ENCODE measurements around the gene KCNJ10. TPM values are rescaled to one million over a fixed set of nuclear protein-coding genes. Genes with fewer than 3 reads are reported as not detected.
"Not testable (repeated sequence)": the region's sequence is repeated elsewhere in the genome, so short reads cannot be mapped to it uniquely, and the experiment has no call there.

KCNJ10 gene
- total RNA-seq, 2 donors from 2014 or later, result 0.29 TPM; not detected in 1

DNA sequence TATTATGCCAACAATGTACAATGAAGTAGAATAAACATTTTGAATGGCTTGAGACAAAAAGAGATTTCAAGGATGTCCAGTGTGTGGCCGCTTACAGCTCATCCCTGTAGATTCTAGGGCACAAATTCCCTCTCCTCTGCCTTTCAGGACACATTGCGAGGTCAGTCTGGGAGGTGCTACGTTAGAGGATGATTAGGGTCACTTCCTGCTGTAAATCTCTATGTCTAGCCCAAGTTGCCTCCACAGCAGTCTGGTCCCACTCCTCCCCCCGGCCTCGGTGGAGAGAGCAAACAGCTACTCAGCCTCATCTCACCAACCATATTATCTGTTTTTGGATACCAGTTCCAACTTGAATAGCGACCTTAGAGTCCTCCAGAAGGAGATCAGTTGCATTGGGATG, 17.0 kb downstream of the KCNJ10 start:
- DNase-seq, result no peak
- Histone ChIP-seq H3K9ac (ENCODE audit: low read depth in 2 of 2, low read length in 2 of 2) (no peak overlapping the region), H3K4me1 (no peaks in the 10 kb centered on the region), H3K27me3 (no peaks in the 10 kb centered on the region), H3K27ac (no peak overlapping the region), H3K36me3 (no peaks in the 10 kb centered on the region), H3K4me3 (no peak overlapping the region), H3K9me3 (no peaks in the 10 kb centered on the region)
- intact Hi-C loops (cut with DNase I), result no loop called here
- no peak for TF ChIP-seq CTCF (IDR thresholded peaks at IDR 0.05)

- DNase-seq, result no peak
- intact Hi-C loops (cut with DNase I), result no loop called here
- TF ChIP-seq CTCF (IDR thresholded peaks at IDR 0.05), result no peak
- no peak overlapping the region for H3K9ac ChIP-seq (ENCODE audit: low read depth in 2 of 2, low read length in 2 of 2)
- H3K9me3 ChIP-seq, result no peaks in the 10 kb centered on the region
- no peaks in the 10 kb centered on the region for H3K36me3 ChIP-seq
- no peak overlapping the region for H3K4me3 ChIP-seq
- no peaks in the 10 kb centered on the region for H3K4me1 ChIP-seq
- no peaks in the 10 kb centered on the region for H3K27me3 ChIP-seq
- H3K27ac ChIP-seq, result no peak overlapping the region
Observed at GRCh38 chr1:160050619-160051018, 19.3 kb downstream of the KCNJ10 start.

GRCh38 chr1:160050182-160050581, 19.8 kb downstream of the KCNJ10 start:
- H3K4me3 ChIP-seq; H3K36me3 ChIP-seq; intact Hi-C loops (cut with DNase I); H3K9ac ChIP-seq (ENCODE audit: low read depth in 2 of 2, low read length in 2 of 2); H3K27ac ChIP-seq; DNase-seq; H3K9me3 ChIP-seq; H3K4me1 ChIP-seq; H3K27me3 ChIP-seq: not testable (repeated sequence)

GRCh38 chr1:160049101-160049500, 20.9 kb downstream of the KCNJ10 start:
- H3K27ac ChIP-seq, result no peak overlapping the region
- intact Hi-C loops (cut with DNase I), result loop anchor here (5.0 kb wide), 1 partner anchor 33 kb away; the partner anchor contains the start of gene KCNJ9
- no peaks in the 10 kb centered on the region for H3K27me3 ChIP-seq
- no peaks in the 10 kb centered on the region for H3K9me3 ChIP-seq
- no peak for TF ChIP-seq CTCF (IDR thresholded peaks at IDR 0.05)
- no peak overlapping the region for H3K4me3 ChIP-seq
- H3K36me3 ChIP-seq, result no peaks in the 10 kb centered on the region
- H3K9ac ChIP-seq (ENCODE audit: low read depth in 2 of 2, low read length in 2 of 2), result no peak overlapping the region
- DNase-seq, result no peak
- H3K4me1 ChIP-seq, result no peaks in the 10 kb centered on the region

GRCh38 chr1:160048335-160048734, 21.6 kb downstream of the KCNJ10 start:
- H3K9ac ChIP-seq (ENCODE audit: low read depth in 2 of 2, low read length in 2 of 2), result no peak overlapping the region
- H3K27ac ChIP-seq, result no peak overlapping the region
- H3K4me1 ChIP-seq, result no peaks in the 10 kb centered on the region
- H3K36me3 ChIP-seq, result no peaks in the 10 kb centered on the region
- no peaks in the 10 kb centered on the region for H3K27me3 ChIP-seq
- H3K9me3 ChIP-seq, result no peaks in the 10 kb centered on the region
- DNase-seq, result no peak
- intact Hi-C loops (cut with DNase I), result loop anchor here (5.0 kb wide), 1 partner anchor 34 kb away; the partner anchor contains the start of gene KCNJ9
- no peak overlapping the region for H3K4me3 ChIP-seq
- no peak for TF ChIP-seq CTCF (IDR thresholded peaks at IDR 0.05)

- no peak overlapping the region for H3K27ac ChIP-seq
- no peaks in the 10 kb centered on the region for H3K9me3 ChIP-seq
- no peaks in the 10 kb centered on the region for H3K36me3 ChIP-seq
- intact Hi-C loops (cut with DNase I), result loop anchor here (5.0 kb wide), 1 partner anchor 35 kb away; the partner anchor contains the start of gene KCNJ9
- no peak for TF ChIP-seq CTCF (IDR thresholded peaks at IDR 0.05)
- H3K27me3 ChIP-seq, result no peaks in the 10 kb centered on the region
- H3K4me1 ChIP-seq, result no peaks in the 10 kb centered on the region
- DNase-seq, result no peak
- no peak overlapping the region for H3K4me3 ChIP-seq
- H3K9ac ChIP-seq (ENCODE audit: low read depth in 2 of 2, low read length in 2 of 2), result no peak overlapping the region
Observed at GRCh38 chr1:160047111-160047991, 22.6 kb downstream of the KCNJ10 start.

Measured in colonic mucosa (tissue), 4 donors.